WTC11 (cell line): ENCODE measurements around the gene MBNL1. TPM values are rescaled to one million over a fixed set of nuclear protein-coding genes. Genes with fewer than 3 reads are reported as not detected.

ENCODE experiments used
- ATAC-seq: fragments of 200-7000 bp; cut with Tn5 transposase; 2 replicates; pipeline ENCODE4 v1.10.0; 2021; ENCODE audit warnings: mild to moderate bottlenecking, moderate library complexity
- CTCF ChIA-PET: fragments of 300-600 bp; sonication (Branson Sonifier 250); formaldehyde crosslinking; loops from one replicate; lab custom pipeline; 2021; ENCODE audit warnings: antibody characterized with exemption; lab: Charles Lee
- POLR2A ChIA-PET: fragments of 350-600 bp; sonication (Branson Sonifier 250); formaldehyde crosslinking; loops from one replicate; lab custom pipeline; 2021; ENCODE audit warnings: antibody characterized with exemption; lab: Charles Lee
- DNase-seq: peaks from one replicate; pipeline ENCODE4 v3.0.0; 2021; ENCODE audit warnings: low spot score
- H3K27ac Mint-ChIP-seq: 2 replicates; pipeline ENCODE4 v1.8.0; 2021; ENCODE audit warnings: mixed read lengths
- H3K27me3 Mint-ChIP-seq: 2 replicates; pipeline ENCODE4 v1.8.0; 2021; ENCODE audit warnings: low read depth, mild to moderate bottlenecking, moderate library complexity, mixed read lengths
- H3K36me3 Mint-ChIP-seq: 2 replicates; pipeline ENCODE4 v1.8.0; 2021; ENCODE audit warnings: mixed read lengths
- H3K4me1 Mint-ChIP-seq: 2 replicates; pipeline ENCODE4 v1.8.0; 2022; ENCODE audit warnings: mixed read lengths
- H3K4me3 Mint-ChIP-seq: 2 replicates; pipeline ENCODE4 v1.8.0; 2021; ENCODE audit warnings: mild to moderate bottlenecking, moderate library complexity, mixed read lengths
- H3K9me3 Mint-ChIP-seq: 2 replicates; pipeline ENCODE4 v1.8.0; 2021; ENCODE audit warnings: mixed read lengths
- AFF4 ChIP-seq: sonication (generic); formaldehyde crosslinking; IDR thresholded peaks from 2 replicates; pipeline ENCODE4 v1.8.1; 2023; ENCODE audit warnings: mild to moderate bottlenecking, missing genetic modification reagents, borderline replicate concordance
- ATF1 ChIP-seq: sonication (generic); formaldehyde crosslinking; IDR thresholded peaks from 2 replicates; pipeline ENCODE4 v1.8.1; 2023; ENCODE audit warnings: mild to moderate bottlenecking, moderate library complexity, missing genetic modification reagents
- ATF6 ChIP-seq: sonication (generic); formaldehyde crosslinking; IDR thresholded peaks from 2 replicates; pipeline ENCODE4 v1.8.1; 2023; ENCODE audit warnings: mild to moderate bottlenecking, missing genetic modification reagents
- CREB1 ChIP-seq: sonication (generic); formaldehyde crosslinking; IDR thresholded peaks from 2 replicates; pipeline ENCODE4 v1.8.0; 2023; ENCODE audit warnings: mild to moderate bottlenecking, missing genetic modification reagents
- CREM ChIP-seq: sonication (generic); formaldehyde crosslinking; IDR thresholded peaks from 2 replicates; pipeline ENCODE4 v1.8.1; 2022; ENCODE audit warnings: mild to moderate bottlenecking, missing genetic modification reagents, moderate library complexity
- CTCF ChIP-seq: fragments of 200-600 bp; IDR thresholded peaks from 2 replicates; pipeline ENCODE4 v1.8.0; 2022; ENCODE audit warnings: antibody characterized with exemption
- E2F4 ChIP-seq: sonication (generic); formaldehyde crosslinking; IDR thresholded peaks from 2 replicates; pipeline ENCODE4 v1.8.1; 2022; ENCODE audit warnings: low read depth, mild to moderate bottlenecking, moderate library complexity, missing genetic modification reagents, borderline replicate concordance
- ETV6 ChIP-seq: sonication (generic); formaldehyde crosslinking; IDR thresholded peaks from 2 replicates; pipeline ENCODE4 v1.8.1; 2022; ENCODE audit warnings: mild to moderate bottlenecking, missing genetic modification reagents
- FOXJ3 ChIP-seq: sonication (generic); formaldehyde crosslinking; IDR thresholded peaks from 2 replicates; pipeline ENCODE4 v1.9.0; 2021; ENCODE audit warnings: missing genetic modification reagents, mild to moderate bottlenecking, borderline replicate concordance
- GRHL2 ChIP-seq: fragments of 250-450 bp; sonication (Bioruptor Pico); IDR thresholded peaks from 2 replicates; pipeline ENCODE4 v1.8.0; 2022; ENCODE audit warnings: mild to moderate bottlenecking, moderate library complexity; ENCODE audit not compliant: insufficient replicate concordance, severe bottlenecking
- GTF2I ChIP-seq: fragments of 250-450 bp; sonication (Bioruptor Pico); conservative IDR thresholded peaks from 2 replicates; pipeline ENCODE4 v1.4.0; 2021; ENCODE audit warnings: mild to moderate bottlenecking
- IRF2 ChIP-seq: sonication (generic); formaldehyde crosslinking; IDR thresholded peaks from 2 replicates; pipeline ENCODE4 v1.8.0; 2022; ENCODE audit warnings: low read depth, missing genetic modification reagents, borderline replicate concordance
- JAZF1 ChIP-seq: fragments of 250-450 bp; sonication (Bioruptor Pico); IDR thresholded peaks from 2 replicates; pipeline ENCODE4 v1.9.0; 2021; ENCODE audit warnings: moderate library complexity, mild to moderate bottlenecking, inconsistent platforms
- NFATC4 ChIP-seq: fragments of 250-450 bp; sonication (Bioruptor Pico); IDR thresholded peaks from 2 replicates; pipeline ENCODE4 v1.9.0; 2021; ENCODE audit warnings: mild to moderate bottlenecking
- NFE2L1 ChIP-seq: sonication (generic); formaldehyde crosslinking; IDR thresholded peaks from 2 replicates; pipeline ENCODE4 v1.8.1; 2023; ENCODE audit warnings: missing genetic modification reagents
- NR1H2 ChIP-seq: sonication (generic); formaldehyde crosslinking; IDR thresholded peaks from 2 replicates; pipeline ENCODE4 v1.9.0; 2021; ENCODE audit warnings: mild to moderate bottlenecking, moderate library complexity, missing genetic modification reagents
- NR3C1 ChIP-seq: sonication (generic); formaldehyde crosslinking; conservative IDR thresholded peaks from 2 replicates; pipeline ENCODE4 v1.8.1; 2023; ENCODE audit warnings: low read depth, mild to moderate bottlenecking, missing genetic modification reagents
- OVOL2 ChIP-seq: fragments of 250-450 bp; sonication (Bioruptor Pico); IDR thresholded peaks from 2 replicates; pipeline ENCODE4 v1.9.0; 2021; ENCODE audit warnings: mild to moderate bottlenecking, borderline replicate concordance
- RELA ChIP-seq: sonication (generic); formaldehyde crosslinking; IDR thresholded peaks from 2 replicates; pipeline ENCODE4 v1.8.1; 2022; ENCODE audit warnings: missing genetic modification reagents, mild to moderate bottlenecking, borderline replicate concordance
- TEAD4 ChIP-seq: sonication (generic); formaldehyde crosslinking; IDR thresholded peaks from 2 replicates; pipeline ENCODE4 v1.8.0; 2022; ENCODE audit warnings: mild to moderate bottlenecking, missing genetic modification reagents
- ZNF121 ChIP-seq: sonication (generic); formaldehyde crosslinking; IDR thresholded peaks from 2 replicates; pipeline ENCODE4 v1.8.0; 2023; ENCODE audit warnings: missing genetic modification reagents
- ZNF317 ChIP-seq: sonication (generic); formaldehyde crosslinking; IDR thresholded peaks from 2 replicates; pipeline ENCODE4 v1.8.1; 2023; ENCODE audit warnings: low read depth, mild to moderate bottlenecking, moderate library complexity, missing genetic modification reagents, borderline replicate concordance
- ZNF423 ChIP-seq: fragments of 250-450 bp; sonication (Bioruptor Pico); IDR thresholded peaks from 2 replicates; pipeline ENCODE4 v2.1.2; 2022; ENCODE audit warnings: mild to moderate bottlenecking, moderate library complexity
- total RNA-seq: library from RNA; stranded (reverse); gene quantifications from 3 replicates; pipeline ENCODE4 v1.2.3, GENCODE V29; 2021

Gene MBNL1
- total RNA-seq, 1 experiment from 2014 or later, result 20.4 TPM

GRCh38 chr3:152322756-152323155, 54.0 kb downstream of the MBNL1 start:
- Mint-ChIP-seq H3K27ac (no peak overlapping the region), H3K4me1 (peaks cover 29% of the 10 kb centered on the region), H3K4me3 (no peak overlapping the region), H3K27me3 (no peaks in the 10 kb centered on the region), H3K9me3 (peaks cover 7% of the 10 kb centered on the region), H3K36me3 (peaks cover 6% of the 10 kb centered on the region; the same call in 1 of the 2 replicates)
- no peak for ATAC-seq
- POLR2A ChIA-PET, result no interaction called here
- CTCF ChIA-PET, result no interaction called here
- TF ChIP-seq NR3C1 (CRISPR knock-in tag) (no peak), NFE2L1 (no peak), ATF6 (CRISPR knock-in tag) (no peak), FOXJ3 (CRISPR knock-in tag) (no peak), RELA (CRISPR knock-in tag) (no peak), E2F4 (CRISPR knock-in tag) (no peak), IRF2 (CRISPR knock-in tag) (no peak)
- no peak for DNase-seq

GRCh38 chr3:152323834-152324233, 55.1 kb downstream of the MBNL1 start:
- no peaks in the 10 kb centered on the region for H3K27me3 Mint-ChIP-seq
- POLR2A ChIA-PET, result no interaction called here
- ATAC-seq (no peak), DNase-seq (no peak)
- no peak overlapping the region for H3K4me3 Mint-ChIP-seq
- H3K9me3 Mint-ChIP-seq, result peaks cover 7% of the 10 kb centered on the region
- CTCF ChIA-PET, result no interaction called here
- no peak overlapping the region for H3K27ac Mint-ChIP-seq
- H3K4me1 Mint-ChIP-seq, result peaks cover 22% of the 10 kb centered on the region
- TF ChIP-seq TEAD4 (CRISPR knock-in tag), result no peak
- TF ChIP-seq GRHL2 (CRISPR knock-in tag), result no peak
- no peak for TF ChIP-seq CTCF
- no peak for TF ChIP-seq ETV6 (CRISPR knock-in tag)
- no peak for TF ChIP-seq GTF2I (CRISPR knock-in tag)
- TF ChIP-seq ZNF317 (CRISPR knock-in tag), result no peak
- H3K36me3 Mint-ChIP-seq, result peaks cover 6% of the 10 kb centered on the region; the same call in 1 of the 2 replicates

GRCh38 chr3:152325136-152325535, 56.4 kb downstream of the MBNL1 start:
- peaks cover 19% of the 10 kb centered on the region for H3K4me1 Mint-ChIP-seq
- H3K27ac Mint-ChIP-seq, result no peak overlapping the region
- peaks cover 7% of the 10 kb centered on the region for H3K9me3 Mint-ChIP-seq
- CTCF ChIA-PET, result no interaction called here
- POLR2A ChIA-PET, result no interaction called here
- H3K27me3 Mint-ChIP-seq, result no peaks in the 10 kb centered on the region
- H3K36me3 Mint-ChIP-seq, result peaks cover 6% of the 10 kb centered on the region; the same call in 1 of the 2 replicates
- no peak for DNase-seq
- no peak for ATAC-seq
- TF ChIP-seq NFATC4 (CRISPR knock-in tag) (no peak), CREM (CRISPR knock-in tag) (no peak)
- TF ChIP-seq, all 79 proteins: peak for 0
- no peak overlapping the region for H3K4me3 Mint-ChIP-seq

GRCh38 chr3:152327203-152327602, 58.5 kb downstream of the MBNL1 start:
- no peak for ATAC-seq
- peaks cover 14% of the 10 kb centered on the region for H3K4me1 Mint-ChIP-seq
- ChIA-PET CTCF (no interaction called here), POLR2A (no interaction called here)
- H3K27ac Mint-ChIP-seq, result no peak overlapping the region
- H3K4me3 Mint-ChIP-seq, result no peak overlapping the region
- H3K36me3 Mint-ChIP-seq, result peaks cover 6% of the 10 kb centered on the region; the same call in 1 of the 2 replicates
- peaks cover 7% of the 10 kb centered on the region for H3K9me3 Mint-ChIP-seq
- no peaks in the 10 kb centered on the region for H3K27me3 Mint-ChIP-seq
- no peak for DNase-seq
- TF ChIP-seq AFF4 (CRISPR knock-in tag) (no peak), NR1H2 (CRISPR knock-in tag) (no peak), ZNF423 (CRISPR knock-in tag) (no peak), OVOL2 (CRISPR knock-in tag) (no peak), CREB1 (CRISPR knock-in tag) (no peak), ZNF121 (CRISPR knock-in tag) (no peak), ATF1 (no peak), NFE2L1 (no peak), JAZF1 (CRISPR knock-in tag) (no peak)
